HG03175 (cell line): ENCODE results near the gene SLC29A4.
"Not testable (repeated sequence)": the region's sequence is repeated elsewhere in the genome, so short reads cannot be mapped to it uniquely, and the experiment has no call there.

Experiments
- ATAC-seq: cut with Tn5 transposase; IDR thresholded peaks from one replicate; pipeline ENCODE4 v1.9.1; 2021; ENCODE audit warnings: mild to moderate bottlenecking, moderate library complexity; ENCODE audit not compliant: unreplicated experiment

The SLC29A4 gene, protein sequence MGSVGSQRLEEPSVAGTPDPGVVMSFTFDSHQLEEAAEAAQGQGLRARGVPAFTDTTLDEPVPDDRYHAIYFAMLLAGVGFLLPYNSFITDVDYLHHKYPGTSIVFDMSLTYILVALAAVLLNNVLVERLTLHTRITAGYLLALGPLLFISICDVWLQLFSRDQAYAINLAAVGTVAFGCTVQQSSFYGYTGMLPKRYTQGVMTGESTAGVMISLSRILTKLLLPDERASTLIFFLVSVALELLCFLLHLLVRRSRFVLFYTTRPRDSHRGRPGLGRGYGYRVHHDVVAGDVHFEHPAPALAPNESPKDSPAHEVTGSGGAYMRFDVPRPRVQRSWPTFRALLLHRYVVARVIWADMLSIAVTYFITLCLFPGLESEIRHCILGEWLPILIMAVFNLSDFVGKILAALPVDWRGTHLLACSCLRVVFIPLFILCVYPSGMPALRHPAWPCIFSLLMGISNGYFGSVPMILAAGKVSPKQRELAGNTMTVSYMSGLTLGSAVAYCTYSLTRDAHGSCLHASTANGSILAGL

DNA sequence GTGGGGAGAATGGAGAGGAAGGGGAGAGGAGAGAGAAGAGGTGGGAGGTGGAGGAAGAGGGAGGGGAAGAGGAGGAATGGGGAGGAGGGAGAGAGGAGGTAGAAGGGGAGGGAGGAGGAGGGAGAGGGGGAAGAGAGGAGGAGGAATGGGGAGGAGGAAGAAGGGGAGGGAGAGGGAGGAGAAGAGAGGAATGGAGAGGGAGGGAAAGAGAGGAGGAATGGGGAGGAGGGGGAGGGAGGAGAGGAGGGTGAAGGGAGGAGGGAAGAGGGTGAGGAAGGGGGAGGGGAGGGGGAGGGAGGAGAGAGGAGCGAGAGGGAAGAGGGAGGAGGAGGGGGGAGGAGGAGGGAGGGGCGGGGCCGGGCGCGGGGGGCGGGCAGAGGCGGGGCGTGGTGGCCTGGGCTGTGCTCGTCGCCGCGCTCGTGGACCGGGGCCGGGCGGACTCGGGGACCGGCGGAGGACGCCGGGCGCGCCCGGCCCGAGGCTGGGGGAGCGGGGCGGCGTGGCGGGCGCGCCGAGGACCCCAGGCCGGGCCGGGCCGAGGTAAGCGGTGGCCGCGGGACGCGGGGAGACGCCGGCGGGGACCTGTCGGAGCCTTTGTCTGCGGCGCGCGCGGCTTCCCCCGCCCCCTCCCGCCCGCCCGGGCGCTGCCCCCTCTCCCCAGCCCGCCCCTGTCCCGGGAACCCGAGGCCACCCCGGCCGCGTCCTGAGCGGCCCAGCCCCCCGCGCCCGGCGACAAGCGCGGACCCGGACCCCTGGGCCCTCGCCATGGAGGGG is at the start of gene SLC29A4:
Gene SLC29A4 (plus strand): TSS at position 401 of the 774 bp plus-strand sequence. CDS start 4,874 bp downstream, outside the sequence.
- no peak for ATAC-seq

DNA sequence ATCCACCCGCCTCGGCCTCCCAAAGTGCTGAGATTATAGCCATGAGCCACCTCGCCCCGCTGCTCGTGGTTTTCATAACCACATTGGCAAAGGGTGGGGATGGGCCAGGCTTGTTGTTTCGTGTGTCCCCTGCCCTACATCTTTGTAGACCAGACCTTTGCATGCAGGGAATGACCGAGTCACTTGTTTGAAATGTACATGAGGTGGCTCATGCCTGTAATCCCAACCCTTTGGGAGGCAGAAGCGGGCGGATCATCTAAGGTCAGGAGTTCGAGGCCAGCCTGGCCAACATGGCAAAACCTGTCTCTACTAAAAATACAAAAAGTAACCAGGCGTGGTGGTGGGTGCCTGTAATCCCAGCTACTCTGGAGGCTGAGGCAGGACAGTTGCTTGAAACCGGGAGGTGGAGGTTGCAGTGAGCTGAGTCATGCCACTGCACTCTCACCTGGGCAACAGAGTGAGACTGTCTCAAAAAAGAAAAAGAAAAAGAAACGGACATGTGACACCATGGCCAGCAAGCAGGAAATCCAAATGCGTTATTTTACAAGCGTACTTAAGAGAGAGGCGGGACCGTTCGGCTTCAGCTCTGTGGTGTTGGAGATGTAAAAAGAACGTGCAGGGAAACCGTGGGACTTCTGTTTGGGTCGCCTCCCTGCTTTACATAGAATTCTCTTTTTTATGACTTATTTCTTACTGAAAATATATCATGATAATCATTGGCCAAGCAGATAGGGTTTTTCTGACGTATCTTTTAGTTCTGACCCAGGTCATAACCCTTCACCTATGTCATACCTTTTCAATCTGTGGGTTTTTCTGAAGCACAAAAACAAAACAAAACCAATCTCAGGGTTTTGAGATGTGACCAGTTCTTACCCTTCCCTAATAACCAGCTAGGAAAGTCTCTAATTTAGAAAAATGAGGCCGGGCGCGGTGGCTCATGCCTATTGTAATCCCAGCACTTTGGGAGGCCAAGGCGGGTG is 47.6 kb upstream of the SLC29A4 start:
- ATAC-seq, result peak; percentile 33

DNA sequence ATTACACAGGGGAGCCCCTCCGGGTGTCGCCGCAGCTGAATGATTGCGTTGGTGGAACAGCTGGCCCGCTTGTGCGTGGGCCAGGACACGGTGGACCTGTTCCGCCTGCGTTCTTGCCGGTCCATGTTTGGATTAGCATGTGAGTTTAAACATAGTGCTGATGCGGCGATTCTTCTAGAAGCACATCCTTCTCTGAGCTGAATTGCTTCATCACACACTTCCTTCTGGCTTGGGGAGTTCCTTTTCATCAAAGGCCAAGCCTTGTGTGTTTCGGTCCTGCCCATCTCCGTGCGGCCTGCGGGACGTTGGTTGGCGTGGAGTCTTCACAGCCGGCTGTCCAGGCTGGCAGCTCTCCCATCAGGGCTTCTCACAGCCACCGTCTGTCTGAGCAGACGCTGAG is 45.5 kb upstream of the SLC29A4 start:
- no peak for ATAC-seq

DNA sequence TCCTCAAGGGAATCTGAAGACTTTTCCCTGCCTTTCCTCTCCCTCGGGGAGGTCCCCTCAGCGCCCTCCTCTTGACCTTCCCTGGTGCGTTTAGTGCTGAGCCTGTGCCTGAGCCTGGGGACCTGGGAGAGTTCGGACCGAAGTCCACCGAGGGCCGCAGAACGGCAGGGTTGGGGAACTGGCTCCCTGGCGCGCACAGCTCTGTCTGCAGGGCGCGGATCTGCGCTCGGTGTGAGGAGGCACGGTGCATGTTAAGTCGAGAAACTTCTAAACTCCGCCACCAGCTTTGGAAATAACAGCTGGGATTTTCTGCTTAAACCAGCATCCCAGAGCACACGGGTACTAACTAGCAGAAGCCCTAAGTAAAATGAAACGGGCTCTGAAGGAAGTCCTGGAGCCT is 44.2 kb upstream of the SLC29A4 start:
- ATAC-seq, result no peak

DNA sequence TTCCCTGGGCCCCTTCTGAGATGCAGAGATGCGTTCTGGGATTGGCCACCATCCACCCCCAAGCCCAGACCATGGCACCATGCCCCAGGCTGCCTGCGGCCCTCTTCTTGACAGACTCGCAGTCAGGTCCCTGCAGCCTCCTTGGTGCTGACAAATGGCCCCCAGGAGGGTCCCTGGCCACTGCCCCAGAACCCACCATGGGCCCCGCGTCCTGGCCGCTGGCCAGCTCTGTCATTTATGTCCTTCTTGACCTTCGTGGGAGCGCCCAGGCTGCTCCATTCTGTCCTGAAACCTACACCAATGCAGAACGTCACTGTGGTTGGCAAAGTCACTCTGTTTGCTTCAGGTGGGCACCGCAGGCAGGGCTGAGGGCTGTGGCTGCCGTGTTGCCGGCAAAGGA is 39.5 kb upstream of the SLC29A4 start:
- ATAC-seq, result no peak

DNA sequence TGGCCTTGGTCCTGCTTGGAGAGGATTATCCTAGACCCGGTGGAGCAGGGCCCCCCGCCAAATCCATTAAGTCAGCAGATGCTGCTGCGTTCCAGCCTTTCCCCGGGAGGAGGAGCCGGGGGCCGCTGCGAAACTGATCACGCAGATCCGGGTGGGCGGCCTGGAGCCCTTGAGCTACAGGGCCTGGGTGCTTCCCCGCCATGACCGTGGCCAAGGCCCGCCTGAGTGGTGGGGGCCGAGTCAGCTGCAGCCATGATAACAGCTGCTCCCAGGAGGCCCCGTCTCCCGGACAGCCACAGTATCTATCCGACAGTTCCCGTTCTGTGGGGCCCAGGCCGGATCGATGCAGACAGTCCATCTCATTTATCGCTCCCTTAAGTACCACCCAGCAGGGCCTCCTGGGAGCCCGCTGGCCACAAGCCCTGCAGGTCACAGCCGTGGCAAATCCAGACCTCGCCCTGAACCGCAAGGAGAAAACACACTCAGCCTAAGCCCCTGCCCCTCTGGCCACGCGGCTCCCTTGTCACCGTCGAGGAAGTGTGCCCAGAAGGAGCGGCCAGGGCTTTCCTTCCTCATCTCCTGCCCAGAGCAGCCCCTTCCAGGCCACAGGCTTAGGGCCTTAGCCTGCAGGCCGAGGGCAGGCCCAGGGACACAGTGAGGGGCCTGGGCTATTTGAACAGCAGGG is 34.4 kb upstream of the SLC29A4 start:
- no peak for ATAC-seq

DNA sequence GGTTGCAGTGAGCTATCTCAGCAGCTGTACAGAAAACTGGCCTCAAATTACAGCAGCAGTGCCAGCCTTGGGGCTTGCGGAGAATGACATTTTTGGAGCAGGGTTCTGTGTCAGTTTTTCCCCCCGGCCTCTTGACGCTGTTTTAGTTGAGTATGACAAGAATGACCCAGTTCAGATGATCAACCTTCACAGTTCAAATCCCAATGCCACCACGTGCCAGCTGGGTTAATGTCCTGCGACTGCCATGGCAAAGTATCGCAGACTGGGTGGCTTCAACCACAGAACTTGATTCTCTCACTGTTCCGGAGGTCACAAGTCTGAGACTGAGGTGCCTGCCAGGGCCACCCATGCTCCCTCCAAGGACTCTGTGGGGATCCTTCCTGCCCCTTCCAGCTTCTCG is 32.0 kb upstream of the SLC29A4 start:
- not testable (repeated sequence) for ATAC-seq

DNA sequence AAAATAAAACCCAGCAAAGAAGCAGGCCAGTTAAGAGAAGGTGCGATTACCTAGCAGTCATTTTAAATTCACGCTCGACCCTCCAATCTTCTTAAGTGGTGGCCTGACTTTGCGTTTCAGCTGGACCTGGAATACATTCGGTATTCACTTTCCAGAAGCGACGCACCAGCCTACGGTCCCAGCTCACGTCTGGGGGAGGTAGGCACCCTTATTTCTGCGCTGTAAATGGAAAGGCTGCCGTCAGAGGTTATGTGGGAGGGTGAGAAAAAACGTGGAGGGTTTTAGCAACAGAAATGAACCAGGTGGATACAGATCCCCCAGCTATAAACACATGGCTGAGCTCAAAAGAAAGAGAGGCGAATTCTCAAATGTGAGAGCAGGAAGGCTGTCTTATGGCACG is 29.2 kb upstream of the SLC29A4 start:
- ATAC-seq, result not testable (repeated sequence)

DNA sequence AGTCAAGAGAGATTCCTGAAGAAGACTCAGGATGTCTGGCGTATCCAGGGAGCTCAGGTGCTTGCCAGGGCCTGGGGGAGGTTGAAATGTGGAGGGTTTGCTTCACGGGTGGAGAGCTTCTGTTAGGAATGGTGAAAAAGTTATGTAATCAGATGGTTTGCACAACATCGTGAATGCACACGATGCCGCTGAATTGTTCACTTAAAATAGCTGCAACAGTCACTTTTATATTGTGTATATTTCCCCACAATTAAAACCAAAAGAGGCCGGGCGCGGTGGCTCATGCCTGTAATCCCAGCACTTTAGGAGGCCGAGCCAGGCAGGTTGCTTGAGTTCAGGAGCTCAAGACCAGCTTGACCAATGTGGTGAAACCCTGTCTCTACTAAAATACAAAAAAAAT is 28.4 kb upstream of the SLC29A4 start:
- not testable (repeated sequence) for ATAC-seq

DNA sequence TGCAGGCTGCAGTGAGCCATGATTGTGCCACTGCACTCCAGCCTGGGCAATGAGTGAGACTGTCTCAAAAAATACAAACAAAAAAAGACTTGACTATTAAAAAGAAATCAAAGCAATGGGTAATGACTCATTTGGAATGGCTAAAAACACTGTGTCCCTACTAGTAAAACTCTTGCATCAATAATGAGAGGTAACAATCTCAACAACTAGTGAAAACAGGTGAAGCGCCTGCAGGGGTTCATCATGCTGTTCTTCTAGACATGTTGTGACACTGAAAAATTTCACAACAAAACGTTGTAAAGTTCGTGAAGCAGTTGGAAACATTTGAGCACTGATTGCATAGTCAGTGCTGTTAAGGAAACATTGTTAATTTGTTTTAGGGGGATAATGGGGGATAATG is 26.9 kb upstream of the SLC29A4 start:
- no peak for ATAC-seq

DNA sequence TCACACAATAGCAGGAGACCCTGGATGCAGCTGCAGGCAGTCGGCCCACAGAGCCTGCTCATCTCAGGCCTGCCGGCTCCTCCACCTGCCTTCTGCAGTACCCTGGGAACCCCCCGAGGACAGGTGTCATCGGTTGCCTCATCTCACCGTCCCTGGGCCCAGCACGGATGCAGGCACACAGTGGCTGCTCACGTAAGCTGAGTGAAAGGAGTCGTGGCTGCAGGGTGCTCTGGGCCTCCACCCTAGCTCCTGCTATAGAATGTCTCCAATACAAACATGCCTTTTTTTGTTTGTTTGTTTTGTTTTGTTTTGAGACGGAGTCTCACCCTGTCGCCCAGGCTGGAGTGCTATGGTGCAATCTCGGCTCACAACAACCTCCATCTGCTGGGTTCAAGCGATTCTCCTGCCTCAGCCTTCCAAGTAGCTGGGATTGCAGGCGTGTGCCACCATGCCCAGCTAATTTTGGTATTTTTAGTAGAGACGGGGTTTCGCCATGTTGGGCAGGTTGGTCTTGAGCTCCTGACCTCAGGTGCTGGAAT is 22.1 kb upstream of the SLC29A4 start:
- ATAC-seq, result not testable (repeated sequence)

DNA sequence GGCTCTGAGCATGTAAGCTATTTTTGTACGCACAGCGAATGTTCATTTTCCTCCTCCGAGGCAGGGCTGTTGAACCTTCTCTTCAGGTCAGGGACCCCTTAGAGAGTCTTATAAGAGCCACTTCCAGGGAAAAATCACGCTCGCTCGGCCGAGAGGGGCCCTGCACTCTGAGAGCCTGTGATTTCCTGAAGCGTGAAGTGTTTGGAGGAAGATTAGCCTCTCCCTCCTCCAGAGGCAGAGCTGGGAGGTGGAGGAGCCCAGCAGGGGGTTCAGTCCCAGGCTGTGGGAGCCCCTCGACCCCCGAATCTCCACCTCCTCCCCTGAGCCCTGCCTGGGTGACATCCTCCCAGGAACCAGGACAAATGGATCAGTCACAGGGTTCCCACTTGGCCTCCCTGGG is 19.7 kb upstream of the SLC29A4 start:
- not testable (repeated sequence) for ATAC-seq

DNA sequence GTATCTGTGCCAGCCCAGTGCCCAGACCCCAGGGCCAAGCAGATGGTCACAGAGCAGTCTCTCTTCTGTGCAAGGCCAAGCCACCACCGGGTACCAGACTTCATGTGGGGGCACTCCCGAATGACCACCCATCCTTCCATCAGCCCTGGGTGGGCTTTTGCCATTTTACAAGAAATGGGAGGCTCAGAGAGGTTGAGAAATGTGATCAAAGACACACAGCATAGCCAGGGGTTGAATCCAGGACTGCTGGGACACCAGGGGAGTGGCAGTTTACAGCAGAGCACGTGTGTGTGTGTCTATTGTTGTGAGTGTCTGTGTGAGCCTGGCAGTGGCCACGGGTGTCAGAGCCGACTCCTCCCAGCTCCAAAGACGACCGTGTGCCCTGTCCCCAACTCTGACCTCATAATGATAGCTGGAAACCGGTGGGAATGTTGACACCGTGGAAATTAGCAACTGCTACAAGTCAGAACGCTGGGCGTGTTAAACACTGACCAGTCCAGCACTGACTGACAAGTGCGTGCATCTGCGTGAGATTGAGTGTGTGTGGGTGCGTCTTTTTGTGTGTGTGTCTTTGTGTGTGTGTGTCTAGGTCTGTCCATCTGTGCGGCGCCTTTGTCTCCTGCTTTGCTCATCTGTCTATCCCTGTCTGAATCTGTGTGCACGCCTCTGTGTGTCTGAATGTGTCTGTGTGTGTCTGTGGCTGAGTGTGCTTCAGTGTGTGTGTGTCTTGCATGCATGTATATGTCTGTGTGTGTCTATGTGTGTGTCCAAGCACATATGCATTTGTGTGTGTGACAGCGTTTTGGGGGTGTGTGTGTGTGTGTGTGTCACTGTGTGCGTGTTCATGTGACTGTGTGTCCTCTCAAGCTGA is 17.2 kb upstream of the SLC29A4 start:
- ATAC-seq, result no peak

DNA sequence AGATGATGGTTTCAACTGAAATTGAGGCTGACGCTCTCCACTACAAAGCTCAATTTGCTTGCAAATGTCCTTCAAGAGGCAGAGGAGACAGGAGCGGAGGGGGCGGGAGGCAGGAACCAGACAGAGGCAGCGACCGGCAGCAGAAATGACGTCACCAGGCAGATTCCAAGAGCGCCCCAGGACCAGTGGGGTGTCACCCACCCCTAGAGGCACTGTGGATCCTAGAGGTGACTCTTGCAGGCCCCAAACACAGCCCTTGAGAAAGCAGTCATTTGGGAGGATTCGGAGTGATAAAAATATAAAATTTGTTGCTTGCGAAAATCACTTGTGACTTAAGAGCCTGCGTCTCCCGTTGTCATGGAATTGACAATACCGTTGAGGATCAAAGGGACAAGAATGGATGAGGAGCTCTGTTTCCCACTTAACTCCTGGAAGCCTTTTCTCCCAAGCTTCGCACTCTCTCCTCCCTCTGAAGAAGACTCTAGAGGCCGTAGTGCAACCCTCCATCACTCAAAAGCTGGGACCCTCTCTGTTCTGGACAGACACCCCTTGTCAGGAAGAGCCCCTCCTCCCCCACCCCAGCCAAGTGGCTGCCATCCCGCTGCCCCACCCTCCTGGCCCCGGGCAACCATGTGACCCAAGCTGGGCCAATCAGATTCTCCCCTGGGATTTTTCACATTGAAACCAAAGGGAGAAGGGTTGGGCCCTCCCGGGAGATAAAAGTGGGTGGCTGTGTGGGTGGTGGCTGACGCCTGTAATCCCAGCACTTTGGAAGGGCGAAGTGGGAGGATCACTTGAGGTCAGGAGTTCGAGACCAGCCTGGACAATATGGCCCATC is 16.3 kb upstream of the SLC29A4 start:
- ATAC-seq, result no peak

DNA sequence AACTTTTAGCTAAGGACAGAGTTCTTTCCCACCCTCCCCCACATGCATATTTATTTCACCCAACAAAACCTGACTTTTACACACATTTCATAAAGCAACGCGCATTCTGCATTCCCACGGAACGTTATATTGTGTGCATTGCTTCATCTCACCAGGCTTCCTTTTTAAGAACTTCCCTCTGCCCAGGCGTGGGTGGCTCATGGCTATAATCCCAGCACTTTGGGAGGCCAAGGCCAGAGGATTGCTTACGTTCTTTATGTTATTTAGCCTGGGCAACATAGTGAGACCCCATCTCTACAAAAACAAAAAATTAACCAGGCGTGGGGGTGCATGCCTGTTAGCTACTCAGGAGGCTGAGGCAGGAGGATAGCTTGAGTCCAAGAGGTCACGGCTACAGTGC is 14.9 kb upstream of the SLC29A4 start:
- ATAC-seq, result not testable (repeated sequence)

DNA sequence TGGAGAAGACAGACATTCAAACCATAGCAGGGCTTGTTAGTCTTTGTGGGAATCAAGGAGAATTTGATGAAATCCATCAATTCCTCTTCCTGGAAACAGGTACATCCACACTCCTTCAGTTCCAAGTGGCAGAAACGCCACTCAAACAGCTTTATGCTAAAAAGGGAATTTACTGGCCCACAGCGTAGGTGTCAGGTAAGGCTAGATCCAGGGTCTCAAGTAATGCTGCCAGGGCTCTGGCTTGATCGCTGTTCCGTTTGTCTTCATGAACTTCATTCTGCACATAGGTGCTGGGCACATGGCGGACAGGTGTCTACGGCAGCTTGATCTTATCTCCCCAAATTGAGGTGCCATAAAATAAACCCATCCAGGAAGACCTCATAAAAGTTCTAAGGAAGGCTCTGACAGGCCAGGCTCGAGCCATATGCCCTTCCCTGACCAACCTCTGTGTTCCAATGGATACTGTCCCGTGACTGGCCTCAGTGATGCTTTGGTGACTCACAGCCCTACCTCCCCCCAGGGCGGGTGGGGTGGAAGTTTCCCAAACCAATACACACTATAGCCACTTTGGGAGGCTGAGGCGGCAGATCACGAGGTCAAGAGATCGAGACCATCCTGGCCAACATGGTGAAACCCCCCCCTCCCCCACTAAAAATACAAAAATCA is 12.6 kb upstream of the SLC29A4 start:
- ATAC-seq, result not testable (repeated sequence)

DNA sequence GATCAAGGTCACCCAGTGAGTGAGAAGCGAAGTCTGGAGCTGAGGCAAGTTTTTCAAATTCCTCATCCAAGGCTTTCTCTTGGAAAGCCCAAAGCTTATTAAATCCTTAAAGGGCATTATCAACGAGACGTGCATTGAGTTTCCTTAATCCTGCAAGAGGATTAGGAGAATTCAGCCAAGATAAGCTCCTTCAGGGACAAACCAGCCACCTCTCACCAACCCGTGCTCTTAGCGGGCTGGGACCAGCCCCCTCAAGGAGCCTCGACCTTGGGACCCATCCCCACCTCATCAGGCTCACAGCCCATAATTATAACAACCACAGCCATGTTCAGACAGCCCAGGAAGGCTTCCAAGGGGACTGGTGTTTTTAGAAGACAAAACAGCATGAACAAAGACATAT is 12.0 kb upstream of the SLC29A4 start:
- ATAC-seq, result no peak
